Caco-2 (cell line): ENCODE measurements around the gene FRMD8. TPM values are rescaled to one million over a fixed set of nuclear protein-coding genes. Genes with fewer than 3 reads are reported as not detected.
A peak's percentile ranks its signal among the peaks of the same experiment; 100 is the strongest.

Source experiments
- BruUV-seq: library from RNA; stranded (reverse); fragments of 400-500 nt; replicated peaks from 2 replicates; lab custom pipeline; 2021; lab: Mats Ljungman, UMichigan
- CTCF ChIA-PET: fragments of 300-600 bp; sonication (Branson Sonifier 250); formaldehyde crosslinking; loops from one replicate; lab custom pipeline; 2022; ENCODE audit warnings: antibody characterized with exemption; lab: Charles Lee
- POLR2A ChIA-PET: fragments of 300-600 bp; sonication (Branson Sonifier 250); formaldehyde crosslinking; loops from one replicate; lab custom pipeline; 2022; ENCODE audit warnings: antibody characterized with exemption; lab: Charles Lee
- DNase-seq, 2 experiments: peaks; one replicate each; pipeline versions ENCODE4 v3.0.0 to v3.0.0-alpha.2; 2020 to 2022
- H3K27me3 ChIP-seq: replicated peaks from 2 replicates; pipeline ENCODE4 v1.6.0; 2011; ENCODE audit warnings: low read length; ENCODE audit not compliant: control insufficient read depth, insufficient read depth
- H3K36me3 ChIP-seq: 2 replicates; pipeline ENCODE4 v1.5.1; 2011; ENCODE audit warnings: low read length; ENCODE audit not compliant: control insufficient read depth, insufficient read depth
- H3K4me1 ChIP-seq: fragments of 250-450 bp; sonication (Bioruptor Pico); 2 replicates; pipeline ENCODE4 v1.5.1; 2020; ENCODE audit warnings: mild to moderate bottlenecking
- H3K4me3 ChIP-seq: 2 replicates; pipeline ENCODE4 v1.5.1; 2011; ENCODE audit warnings: low read depth, mild to moderate bottlenecking, control low read depth, low read length
- H3K9me3 ChIP-seq: fragments of 250-450 bp; sonication (Bioruptor Pico); 2 replicates; pipeline ENCODE4 v1.5.1; 2020; ENCODE audit warnings: mild to moderate bottlenecking, moderate library complexity
- H3K27ac Mint-ChIP-seq: one replicate; pipeline ENCODE4 v1.8.0; 2022; ENCODE audit warnings: mixed read lengths; ENCODE audit not compliant: unreplicated experiment
- H3K27me3 Mint-ChIP-seq: one replicate; pipeline ENCODE4 v1.8.0; 2022; ENCODE audit warnings: mixed read lengths; ENCODE audit not compliant: insufficient read depth, unreplicated experiment
- H3K36me3 Mint-ChIP-seq: one replicate; pipeline ENCODE4 v1.8.0; 2022; ENCODE audit warnings: mild to moderate bottlenecking, mixed read lengths; ENCODE audit not compliant: insufficient read depth, unreplicated experiment
- H3K4me1 Mint-ChIP-seq: one replicate; pipeline ENCODE4 v1.8.0; 2022; ENCODE audit warnings: low read depth, mixed read lengths; ENCODE audit not compliant: unreplicated experiment
- H3K4me3 Mint-ChIP-seq: one replicate; pipeline ENCODE4 v1.8.0; 2022; ENCODE audit warnings: mild to moderate bottlenecking, moderate library complexity, mixed read lengths; ENCODE audit not compliant: unreplicated experiment
- H3K9me3 Mint-ChIP-seq: one replicate; pipeline ENCODE4 v1.8.0; 2022; ENCODE audit warnings: mixed read lengths; ENCODE audit not compliant: unreplicated experiment
- CTCF ChIP-seq, 2 experiments: fragments of 200-600 bp in 1 of 2; IDR thresholded peaks; 1 replicate in 1 of 2; 2 replicates in 1 of 2; pipeline versions ENCODE4 v1.5.1 to v1.8.0; 2011 to 2022; ENCODE audit warnings: antibody characterized with exemption in 1 of 2, control low read depth in 1 of 2, inconsistent platforms in 1 of 2, low read depth in 1 of 2, low read length in 1 of 2, mild to moderate bottlenecking in 1 of 2, moderate library complexity in 1 of 2; ENCODE audit not compliant: insufficient read depth in 1 of 2, severe bottlenecking in 1 of 2, unreplicated experiment in 1 of 2
- intact Hi-C: fragments of 100-400 bp; cut with micrococcal nuclease; formaldehyde crosslinking; loops from one replicate; pipeline ENCODE4 v1.10.0; 2022; ENCODE audit not compliant: unreplicated experiment
- total RNA-seq: library from RNA; stranded (reverse); gene quantifications from 2 replicates; pipeline ENCODE4 v1.2.3, GENCODE V29; 2022

FRMD8 gene
- total RNA-seq, 1 experiment from 2014 or later: 38.2 TPM

DNA sequence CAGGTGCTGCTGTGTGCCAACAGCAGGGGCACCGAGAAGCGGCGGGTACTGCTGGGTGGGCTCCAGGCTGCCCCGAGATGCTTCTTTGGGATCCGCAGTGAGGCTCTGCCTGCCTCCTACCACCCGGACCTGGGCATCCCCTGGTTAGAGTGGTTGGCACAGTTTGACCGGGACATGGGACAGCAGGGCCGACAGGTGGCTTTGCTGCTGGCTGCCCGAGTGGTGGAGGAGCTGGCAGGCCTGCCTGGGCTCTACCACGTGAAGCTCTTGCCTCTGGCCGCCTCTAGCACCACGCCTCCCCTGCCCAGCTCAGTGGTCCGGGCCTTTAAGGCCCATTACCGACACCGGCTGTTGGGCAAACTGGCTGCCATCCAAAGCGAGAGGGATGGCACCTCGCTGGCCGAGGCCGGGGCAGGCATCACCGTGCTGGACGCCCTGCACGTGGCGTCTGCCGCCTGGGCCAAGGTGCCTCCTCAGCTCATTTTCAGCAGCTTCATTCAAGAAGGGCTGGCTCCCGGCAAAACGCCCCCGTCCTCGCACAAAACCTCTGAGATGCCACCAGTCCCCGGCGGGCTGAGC lies 30.0 kb upstream of the FRMD8 start:
- DNase-seq: no peak
- no peaks in the 10 kb centered on the region for H3K27me3 ChIP-seq
- Mint-ChIP-seq H3K4me1 (peaks cover 44% of the 10 kb centered on the region), H3K4me3 (peak overlapping the region; percentile 94), H3K36me3 (peaks cover 46% of the 10 kb centered on the region), H3K27me3 (no peaks in the 10 kb centered on the region), H3K27ac (no peak overlapping the region), H3K9me3 (no peaks in the 10 kb centered on the region)
- TF ChIP-seq CTCF (IDR thresholded peaks at IDR 0.05; ENCODE audit: insufficient read depth in 1 of 2, low read depth in 1 of 2, low read length in 1 of 2, severe bottlenecking in 1 of 2, unreplicated experiment in 1 of 2): no peak
- no TSS peak for BruUV-seq
- H3K4me3 ChIP-seq: no peak overlapping the region
- ChIA-PET CTCF (interaction anchor here (0.5 to 1.5 kb wide), 3 partner anchors 15 to 62 kb away, joined by 4 to 7 read pairs (median 7); partner anchors contain the start of gene DPF2), POLR2A (no interaction called here)
- H3K4me1 ChIP-seq: peaks cover 28% of the 10 kb centered on the region
- peaks cover 1% of the 10 kb centered on the region for H3K36me3 ChIP-seq
- H3K9me3 ChIP-seq: no peaks in the 10 kb centered on the region
- intact Hi-C loops: no loop called here

- Histone ChIP-seq H3K9me3 (no peaks in the 10 kb centered on the region), H3K27me3 (no peaks in the 10 kb centered on the region), H3K4me1 (peaks cover 28% of the 10 kb centered on the region), H3K36me3 (peaks cover 1% of the 10 kb centered on the region), H3K4me3 (no peak overlapping the region)
- Mint-ChIP-seq H3K36me3 (peaks cover 38% of the 10 kb centered on the region), H3K4me1 (peaks cover 39% of the 10 kb centered on the region), H3K4me3 (peak overlapping the region; percentile 31), H3K27me3 (no peaks in the 10 kb centered on the region), H3K9me3 (no peaks in the 10 kb centered on the region), H3K27ac (peak overlapping the region; percentile 65)
- intact Hi-C loops: loop anchor here (1.0 kb wide), 1 partner anchor 8 kb away; no protein-coding TSS in a partner anchor
- POLR2A ChIA-PET: interaction anchor here (0.5 to 1.5 kb wide), 12 partner anchors 10 to 215 kb away, joined by 3 to 9 read pairs (median 4); partner anchors contain the start of genes CAPN1 and FAM89B
- CTCF ChIA-PET: interaction anchor here (0.6 to 1.9 kb wide), 8 partner anchors 14 to 665 kb away, joined by 3 to 15 read pairs (median 3); partner anchors contain the start of gene DPF2
- DNase-seq: peak; percentile 80 to 90
- no peak for TF ChIP-seq CTCF (IDR thresholded peaks at IDR 0.05; ENCODE audit: insufficient read depth in 1 of 2, low read depth in 1 of 2, low read length in 1 of 2, severe bottlenecking in 1 of 2, unreplicated experiment in 1 of 2)
- no TSS peak for BruUV-seq
Observed at GRCh38 chr11:65357856-65358356, 28.5 kb upstream of the FRMD8 start.

GRCh38 chr11:65362320-65362931 lies 24.0 kb upstream of the FRMD8 start:
- no peaks in the 10 kb centered on the region for H3K27me3 Mint-ChIP-seq
- intact Hi-C loops: no loop called here
- TF ChIP-seq CTCF (IDR thresholded peaks at IDR 0.05; ENCODE audit: insufficient read depth in 1 of 2, low read depth in 1 of 2, low read length in 1 of 2, severe bottlenecking in 1 of 2, unreplicated experiment in 1 of 2): no peak
- Histone ChIP-seq H3K4me1 (peaks cover 27% of the 10 kb centered on the region), H3K36me3 (no peaks in the 10 kb centered on the region), H3K4me3 (no peak overlapping the region), H3K9me3 (no peaks in the 10 kb centered on the region), H3K27me3 (no peaks in the 10 kb centered on the region)
- peaks cover 24% of the 10 kb centered on the region for H3K4me1 Mint-ChIP-seq
- no peak overlapping the region for H3K4me3 Mint-ChIP-seq
- H3K27ac Mint-ChIP-seq: no peak overlapping the region
- peaks cover 16% of the 10 kb centered on the region for H3K36me3 Mint-ChIP-seq
- ChIA-PET CTCF (interaction anchor here (0.6 to 1.0 kb wide), 2 partner anchors 25 to 100 kb away, joined by 3 to 4 read pairs; no protein-coding TSS in a partner anchor), POLR2A (no interaction called here)
- BruUV-seq: no TSS peak
- H3K9me3 Mint-ChIP-seq: no peaks in the 10 kb centered on the region
- no peak for DNase-seq
